C4-2B (cell line): Measurements from ENCODE around the gene GRAMD4.

Experiments used
- ZFX ChIP-seq: fragments of 450-650 bp; IDR thresholded peaks from 2 replicates; pipeline ENCODE4 v1.6.1; 2017
- TF ChIP-seq, protein P1 (sequence below): fragments of 450-650 bp; conservative IDR thresholded peaks from 2 replicates; pipeline ENCODE4 v1.5.1; 2017; ENCODE audit warnings: mild to moderate bottlenecking

DNA sequence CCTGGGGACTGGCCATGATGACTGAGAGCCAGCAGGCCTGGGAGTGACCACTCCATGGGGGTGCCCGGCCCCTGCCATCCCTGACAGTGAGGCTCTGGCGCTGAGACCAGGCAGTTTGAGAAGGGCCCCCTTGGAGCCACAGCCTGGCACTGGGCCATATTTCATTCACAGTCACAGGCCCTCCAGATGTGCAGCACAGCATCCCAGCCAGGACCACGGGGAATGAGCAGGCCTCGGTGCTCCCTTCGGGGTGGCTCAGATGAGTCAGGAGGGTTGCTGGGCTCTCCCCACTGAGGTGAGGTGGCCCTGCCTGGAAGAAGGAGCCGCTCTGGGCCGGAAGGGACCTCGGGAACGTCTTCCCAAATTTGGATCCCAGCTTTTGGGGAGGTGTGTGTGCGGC lies 53.0 kb downstream of the GRAMD4 start:
- TF ChIP-seq, protein P1, sequence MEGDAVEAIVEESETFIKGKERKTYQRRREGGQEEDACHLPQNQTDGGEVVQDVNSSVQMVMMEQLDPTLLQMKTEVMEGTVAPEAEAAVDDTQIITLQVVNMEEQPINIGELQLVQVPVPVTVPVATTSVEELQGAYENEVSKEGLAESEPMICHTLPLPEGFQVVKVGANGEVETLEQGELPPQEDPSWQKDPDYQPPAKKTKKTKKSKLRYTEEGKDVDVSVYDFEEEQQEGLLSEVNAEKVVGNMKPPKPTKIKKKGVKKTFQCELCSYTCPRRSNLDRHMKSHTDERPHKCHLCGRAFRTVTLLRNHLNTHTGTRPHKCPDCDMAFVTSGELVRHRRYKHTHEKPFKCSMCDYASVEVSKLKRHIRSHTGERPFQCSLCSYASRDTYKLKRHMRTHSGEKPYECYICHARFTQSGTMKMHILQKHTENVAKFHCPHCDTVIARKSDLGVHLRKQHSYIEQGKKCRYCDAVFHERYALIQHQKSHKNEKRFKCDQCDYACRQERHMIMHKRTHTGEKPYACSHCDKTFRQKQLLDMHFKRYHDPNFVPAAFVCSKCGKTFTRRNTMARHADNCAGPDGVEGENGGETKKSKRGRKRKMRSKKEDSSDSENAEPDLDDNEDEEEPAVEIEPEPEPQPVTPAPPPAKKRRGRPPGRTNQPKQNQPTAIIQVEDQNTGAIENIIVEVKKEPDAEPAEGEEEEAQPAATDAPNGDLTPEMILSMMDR = no peak
- TF ChIP-seq ZFX = no peak
